ENCODE measurements around the gene HOXC9.
A peak's percentile ranks its signal among the peaks of the same experiment; 100 is the strongest.

Gene HOXC9

GRCh38 chr12:53976823-53977595 lies 23.0 kb upstream of the HOXC9 start:
- DNase-seq = no peak

DNA sequence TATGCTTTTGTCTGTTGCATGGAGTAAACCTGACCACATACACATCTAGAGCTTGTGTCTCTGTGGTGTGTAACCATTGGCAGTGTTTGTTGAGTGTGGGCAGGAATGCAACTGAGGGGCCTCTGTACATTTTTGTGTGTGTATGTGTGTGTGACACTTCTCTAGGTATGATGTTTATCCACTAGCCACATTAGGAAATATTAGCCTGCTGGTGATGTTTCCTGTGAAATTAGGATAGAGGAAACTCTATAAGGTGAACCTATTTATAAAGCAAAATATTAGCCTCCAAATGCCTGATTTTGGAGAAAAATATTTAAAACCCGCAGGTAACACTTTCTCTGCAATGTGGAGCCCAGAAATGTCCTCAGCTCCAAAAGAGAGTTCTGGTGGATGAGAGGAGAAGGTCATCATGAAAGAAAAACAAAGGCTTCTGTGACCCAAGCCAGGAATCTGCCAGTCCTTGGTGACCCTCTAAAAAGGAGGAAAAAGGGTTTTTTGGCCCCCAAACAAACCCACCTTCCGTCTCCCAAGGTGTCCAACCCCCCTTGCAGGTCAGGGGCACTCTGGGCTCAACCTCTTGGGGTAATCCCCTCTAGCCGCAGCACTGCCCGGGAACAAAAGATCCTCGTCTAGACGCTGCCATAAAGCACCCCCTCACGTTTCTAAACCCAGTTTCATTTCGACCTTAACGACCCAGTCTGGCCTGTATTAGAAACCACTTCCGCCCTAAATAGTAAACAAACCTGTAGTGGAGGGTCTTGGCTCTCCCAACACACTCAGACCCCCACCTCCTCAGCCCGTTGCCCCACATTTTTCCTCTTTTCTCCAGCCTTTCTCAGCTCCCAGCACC lies 22.1 kb upstream of the HOXC9 start:
- no peak for DNase-seq

DNA sequence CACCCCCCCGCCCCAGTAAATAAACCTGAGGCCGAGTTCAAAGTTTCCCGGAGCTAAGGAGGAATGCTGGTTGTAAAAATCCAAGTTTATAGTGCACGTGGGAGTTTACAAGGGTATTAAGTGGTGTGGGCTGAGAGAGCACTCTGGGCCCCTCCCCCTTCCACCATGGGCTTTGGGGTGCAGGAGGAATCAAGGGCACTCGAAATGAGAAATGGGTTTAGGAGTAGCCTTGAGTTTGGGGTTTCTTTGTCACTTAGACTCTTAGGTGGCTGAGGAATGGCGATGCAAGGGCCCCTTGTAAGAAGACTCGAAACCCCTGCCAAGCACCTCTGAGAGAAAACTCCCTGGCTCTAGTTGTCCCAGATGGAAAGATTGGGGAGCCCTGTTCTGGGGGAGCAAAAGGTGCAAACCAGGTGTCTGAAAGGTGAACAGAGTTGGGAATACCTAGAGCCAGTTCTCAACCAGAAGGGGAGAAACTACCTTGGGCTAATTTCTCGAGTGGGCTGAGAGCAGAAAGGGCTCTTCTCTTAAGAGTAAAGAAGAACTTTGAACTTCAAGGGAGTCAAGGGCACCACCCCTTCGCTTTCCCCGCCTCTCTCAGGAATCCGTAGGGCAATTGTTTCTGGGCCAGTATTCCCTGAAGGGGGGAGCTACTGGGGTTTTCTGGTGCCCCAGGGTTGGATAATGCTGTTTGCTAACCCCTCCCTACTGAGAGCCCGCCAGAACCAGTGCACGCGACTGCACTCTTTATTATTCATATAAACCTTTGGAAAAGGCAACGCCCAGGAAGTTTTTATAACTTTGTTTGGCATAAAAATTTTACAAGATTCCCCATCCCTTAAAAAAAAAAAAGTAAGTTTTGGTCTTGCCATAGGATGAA lies 21.2 kb upstream of the HOXC9 start:
- no peak for DNase-seq

- no peak for DNase-seq
These were observed 19.7 kb upstream of the HOXC9 start for GRCh38 chr12:53980104-53980801.

GRCh38 chr12:53980802-53981496 lies 19.0 kb upstream of the HOXC9 start:
- DNase-seq = no peak

GRCh38 chr12:53981634-53982565 lies 18.1 kb upstream of the HOXC9 start:
- DNase-seq = no peak

DNA sequence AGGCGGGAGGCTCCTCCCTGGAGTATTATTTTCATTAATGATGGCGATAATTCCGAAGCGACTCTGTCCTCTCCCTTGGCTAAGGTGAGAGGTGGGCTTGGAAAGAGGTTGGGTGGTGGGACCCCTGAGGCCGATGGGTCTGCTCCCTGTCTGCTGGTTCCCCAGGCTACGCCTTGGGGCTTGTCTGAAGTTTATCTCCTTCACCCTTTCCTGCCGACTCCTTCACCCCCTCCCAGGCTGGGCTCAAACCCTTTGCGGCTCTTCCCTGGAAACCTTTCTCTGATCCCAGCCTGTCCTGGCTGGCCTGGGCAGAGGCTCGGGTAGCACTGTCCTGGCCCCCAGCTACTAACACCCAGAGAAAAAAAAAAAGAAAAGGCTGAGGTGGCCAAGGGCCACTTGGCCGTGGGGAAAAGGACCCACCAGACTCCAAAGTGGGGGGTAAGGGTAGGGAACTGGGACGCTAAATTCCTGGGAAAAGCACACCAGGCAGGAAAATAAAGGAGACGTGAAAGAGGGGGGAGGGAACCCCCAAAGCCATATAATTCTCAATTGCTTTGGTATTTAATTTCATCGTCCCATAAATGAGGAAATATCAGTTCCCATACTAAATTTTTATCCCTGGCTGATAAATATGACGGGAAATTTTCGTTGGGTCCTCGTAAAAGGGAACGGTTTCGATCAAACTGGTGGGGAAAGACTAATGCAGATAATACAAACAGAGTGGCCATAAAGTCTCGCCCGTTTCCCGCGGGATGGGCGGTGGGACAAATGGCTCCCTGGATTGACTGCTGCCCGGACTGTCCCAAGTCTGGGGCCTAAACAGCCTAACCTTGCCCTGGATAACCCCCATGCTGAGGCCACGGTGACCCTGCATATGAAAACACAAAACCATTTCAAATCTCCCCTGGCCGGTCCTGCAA lies 17.1 kb upstream of the HOXC9 start:
- no peak for DNase-seq

DNA sequence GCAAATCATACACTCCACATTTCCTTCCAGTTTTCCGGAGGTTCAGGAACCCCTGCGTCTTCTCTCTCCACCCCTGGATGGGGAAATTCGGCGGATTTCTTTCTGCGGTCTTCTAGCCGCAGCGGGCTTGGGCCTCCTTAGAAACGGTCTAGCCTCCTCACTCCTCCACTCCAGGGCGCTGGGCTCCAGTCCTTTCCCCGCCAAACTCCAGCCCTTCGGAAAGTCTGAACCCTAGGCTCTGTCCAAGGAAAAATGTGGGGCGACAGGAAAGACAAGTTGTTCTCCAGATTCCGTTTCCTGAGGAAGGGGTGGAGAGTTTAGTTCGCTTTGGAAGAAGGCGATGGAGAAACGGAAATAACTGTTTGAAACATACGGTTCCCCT lies 16.4 kb upstream of the HOXC9 start:
- DNase-seq = no peak

DNA sequence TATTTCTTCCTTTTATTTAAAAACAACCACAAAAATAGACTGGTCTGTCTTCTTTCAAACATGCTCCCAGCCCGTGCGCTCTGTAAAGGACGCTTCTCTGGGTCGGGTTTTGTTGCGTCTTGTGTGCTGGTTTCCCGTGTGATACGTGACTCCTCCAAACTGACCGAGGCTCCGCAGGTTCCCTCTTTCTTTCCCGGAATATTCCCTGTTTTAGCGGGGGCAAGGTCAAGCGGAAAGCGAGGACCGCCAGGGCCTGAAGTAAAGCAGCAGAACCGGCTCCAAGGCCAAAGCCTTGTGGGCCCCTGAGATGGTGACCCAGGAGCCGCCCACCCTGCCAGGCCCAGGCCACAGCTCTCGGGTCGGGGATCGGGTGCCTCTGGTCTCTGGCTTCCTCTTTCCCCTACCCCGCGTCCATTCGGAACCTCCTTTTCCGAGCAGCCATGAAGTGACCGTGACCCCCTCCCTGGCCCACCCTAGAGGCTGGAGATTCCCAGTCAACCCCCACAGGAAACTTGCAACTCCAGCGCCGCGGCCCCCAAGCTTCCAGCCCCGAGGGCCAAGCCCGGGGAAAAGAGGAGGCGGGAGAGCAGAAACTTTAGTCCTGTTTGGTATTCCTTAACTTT lies 15.9 kb upstream of the HOXC9 start:
- DNase-seq = no peak

DNA sequence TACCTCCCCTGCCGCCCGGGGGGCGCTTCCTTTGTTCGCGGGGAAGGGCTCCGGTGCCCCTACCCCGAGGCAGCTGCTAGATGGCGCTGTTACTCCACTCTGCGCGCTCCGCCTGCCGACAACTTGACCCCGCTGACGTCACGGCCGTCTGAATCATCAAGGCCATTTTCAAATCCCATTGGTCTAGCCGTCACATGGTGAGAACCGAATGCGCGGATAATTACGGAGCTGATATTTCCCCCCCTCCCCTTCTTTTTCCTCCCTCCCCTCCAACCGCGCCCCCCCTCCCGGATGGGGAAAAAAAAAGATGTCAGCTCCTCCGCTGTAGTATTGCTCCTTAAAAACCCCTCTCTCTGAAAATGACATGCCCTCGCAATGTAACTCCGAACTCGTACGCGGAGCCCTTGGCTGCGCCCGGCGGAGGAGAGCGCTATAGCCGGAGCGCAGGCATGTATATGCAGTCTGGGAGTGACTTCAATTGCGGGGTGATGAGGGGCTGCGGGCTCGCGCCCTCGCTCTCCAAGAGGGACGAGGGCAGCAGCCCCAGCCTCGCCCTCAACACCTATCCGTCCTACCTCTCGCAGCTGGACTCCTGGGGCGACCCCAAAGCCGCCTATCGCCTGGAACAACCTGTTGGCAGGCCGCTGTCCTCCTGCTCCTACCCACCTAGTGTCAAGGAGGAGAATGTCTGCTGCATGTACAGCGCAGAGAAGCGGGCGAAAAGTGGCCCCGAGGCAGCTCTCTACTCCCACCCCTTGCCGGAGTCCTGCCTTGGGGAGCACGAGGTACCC lies 14.9 kb upstream of the HOXC9 start, which contains the start of gene HOXC10:
Gene HOXC10, plus strand, starts transcription at position 246 of the 791 bp plus-strand sequence. Its CDS starts 114 bp downstream, at position 360.
- peak; percentile 58 for DNase-seq

GRCh38 chr12:53985692-53985993 lies 14.3 kb upstream of the HOXC9 start:
- no peak for DNase-seq

DNA sequence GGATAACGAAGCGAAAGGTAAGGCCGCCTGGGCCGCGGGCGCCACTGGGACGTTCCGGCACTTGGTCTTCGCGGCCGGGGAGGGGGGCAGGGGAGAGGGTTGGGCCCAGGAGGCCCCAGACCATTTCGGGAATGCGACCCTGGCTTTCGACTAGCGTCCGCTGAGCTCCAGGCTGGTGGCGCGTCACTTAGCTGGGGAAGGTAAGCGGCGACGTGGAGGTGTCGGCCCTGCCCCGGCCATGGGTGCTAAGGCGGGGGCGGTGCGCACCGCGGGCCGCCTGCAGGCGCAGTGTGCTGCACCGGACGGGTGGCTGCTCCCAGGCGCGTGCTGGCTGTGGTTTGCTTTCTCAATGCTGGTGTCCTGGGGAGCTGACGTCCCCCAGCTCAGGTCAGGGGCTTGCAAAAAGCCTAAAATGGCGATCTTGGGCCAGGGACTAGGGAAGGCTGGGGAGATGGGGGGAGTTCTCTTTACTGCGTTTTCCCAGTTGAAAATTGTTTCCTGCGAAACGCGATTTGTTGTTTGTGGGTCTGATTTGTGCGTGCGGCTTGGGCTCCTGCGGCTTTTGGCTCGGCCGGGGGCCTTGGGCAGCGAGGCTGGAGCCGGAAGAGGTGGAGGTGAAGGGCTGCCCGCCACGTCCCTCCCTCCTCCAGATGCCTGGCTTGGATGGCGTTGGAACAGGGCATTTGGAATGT lies 13.8 kb upstream of the HOXC9 start:
- DNase-seq = no peak

DNA sequence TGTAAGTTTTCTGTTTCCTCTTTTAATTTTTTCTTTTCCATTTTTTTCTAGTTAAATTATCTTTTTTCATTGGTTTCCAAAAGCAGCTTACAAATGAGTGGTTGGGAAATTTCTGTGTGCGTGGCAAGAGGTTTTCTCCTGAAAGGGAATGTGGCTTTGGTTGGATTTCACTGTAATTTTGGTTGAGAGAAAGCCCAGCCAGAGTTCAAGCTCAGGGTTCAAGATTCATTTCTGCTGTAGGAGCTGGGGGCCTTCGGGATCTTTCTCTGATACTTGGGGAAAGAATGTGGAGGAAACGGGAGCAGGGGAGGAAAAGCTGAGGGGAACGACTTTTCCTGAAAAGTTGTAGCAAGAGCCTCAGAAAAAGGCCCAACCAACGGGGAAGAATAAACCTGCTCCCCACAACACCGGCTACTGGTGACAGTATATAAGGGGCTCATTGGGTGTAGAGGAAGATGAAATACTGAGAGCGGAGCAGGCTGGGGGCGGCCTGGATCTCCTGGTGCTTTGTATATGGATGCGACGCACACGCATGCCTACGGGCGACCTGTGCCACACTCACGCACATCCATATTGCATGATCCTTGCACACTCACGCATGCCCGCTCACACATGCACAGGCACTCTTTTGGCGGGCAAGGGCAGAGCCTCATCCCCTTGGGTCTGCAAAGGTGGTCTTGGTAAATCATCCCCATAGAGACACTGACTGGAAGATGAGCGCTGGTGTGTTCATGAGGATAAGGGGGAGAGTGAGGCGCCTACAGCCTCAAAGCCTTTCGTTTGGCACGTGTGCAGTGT lies 13.1 kb upstream of the HOXC9 start:
- DNase-seq = no peak

- no peak for DNase-seq
These were observed 12.2 kb upstream of the HOXC9 start for GRCh38 chr12:53987787-53988230.

GRCh38 chr12:53988541-53989226 lies 11.3 kb upstream of the HOXC9 start:
- DNase-seq = no peak

All from CD4-positive, alpha-beta T cell treated with Interleukin-4 for 4 hours (primary cell).